Transverse colon (tissue), 4 donors: Measurements from ENCODE around the gene PLEKHA7. TPM values are rescaled to one million over a fixed set of nuclear protein-coding genes. Genes with fewer than 3 reads are reported as not detected.
"Not testable (repeated sequence)": the region's sequence is repeated elsewhere in the genome, so short reads cannot be mapped to it uniquely, and the experiment has no call there.

ENCODE experiments used
- DNase-seq: peaks from one replicate; pipeline ENCODE4 v3.0.0-alpha.2; 2019
- H3K27ac ChIP-seq, 4 donors: fragments of 200-600 bp; sonication (generic); 2 replicates each; pipeline ENCODE4 v1.5.1; 2016 to 2018; ENCODE audit warnings: inconsistent platforms in 4 of 4
- H3K27me3 ChIP-seq: fragments of 200-600 bp; sonication (generic); 2 replicates; pipeline ENCODE4 v1.5.1; 2017; ENCODE audit warnings: inconsistent platforms
- H3K36me3 ChIP-seq, 4 donors: fragments of 200-600 bp; sonication (generic); 2 replicates each; pipeline ENCODE4 v1.5.1; 2017 to 2019; ENCODE audit warnings: inconsistent platforms in 4 of 4
- H3K4me1 ChIP-seq, 4 donors: fragments of 200-600 bp; sonication (generic); 2 replicates each; pipeline ENCODE4 v1.5.1; 2017 to 2020; ENCODE audit warnings: inconsistent platforms in 4 of 4
- H3K4me3 ChIP-seq, 4 donors: fragments of 200-600 bp; sonication (generic); 1 replicate in 1 of 4; 2 replicates in 3 of 4; pipeline versions ENCODE4 v1.5.1 to v1.6.1; 2017 to 2019; ENCODE audit warnings: inconsistent platforms in 4 of 4
- H3K9me3 ChIP-seq, 2 donors: fragments of 200-600 bp; sonication (generic); 2 replicates each; pipeline ENCODE4 v1.5.1; 2017 to 2019; ENCODE audit warnings: inconsistent platforms in 2 of 2
- EP300 ChIP-seq: sonication (generic); formaldehyde crosslinking; IDR thresholded peaks from one replicate; pipeline ENCODE4 v1.6.1; 2017; ENCODE audit warnings: antibody characterized with exemption, low read depth
- POLR2A ChIP-seq: fragments of 450-650 bp; IDR thresholded peaks from one replicate; pipeline ENCODE4 v1.6.1; 2016; ENCODE audit warnings: antibody characterized with exemption, mild to moderate bottlenecking, moderate library complexity
- POLR2AphosphoS5 ChIP-seq, 3 donors: sonication (generic); formaldehyde crosslinking; IDR thresholded peaks; one replicate each; pipeline ENCODE4 v1.6.1; 2016; ENCODE audit warnings: antibody characterized with exemption in 3 of 3
- WGBS, 2 donors: methylation state at CpG; one replicate each; pipeline ENCODE4 v1.1.5; 2018; ENCODE audit warnings: low coverage in 1 of 2; 5-methylcytosine and 5-hydroxymethylcytosine counted together
- in situ Hi-C, 4 donors: fragments of 200-750 bp; cut with MboI; loops; one replicate each; pipeline versions ENCODE4 v1.15.0 to v1.15.1; 2017; ENCODE audit warnings: low sequenced_read_pairs in 3 of 4, low pct_ligation_motif_present in 1 of 4, low pct_unique_long_range_greater_than_20kb in 1 of 4
- intact Hi-C: fragments of 100-400 bp; cut with DNase I; formaldehyde crosslinking; loops from one replicate; pipeline ENCODE4 v1.15.1; 2023; ENCODE audit warnings: low total_unique reads
- total RNA-seq, 4 donors: library from RNA; depleted of rRNA; stranded (reverse); fragments of >200 nt; gene quantifications; one replicate each; pipeline ENCODE4 v1.1.0, GENCODE V29; 2016
- TF ChIP-seq, protein P1 (sequence below), 5 experiments: fragments of 200-600 bp in 3 of 5; fragments of 450-650 bp in 2 of 5; sonication (generic) in 3 of 5; IDR thresholded peaks; 1 replicate in 2 of 5; 2 replicates in 3 of 5; pipeline ENCODE4 v1.5.1; 2016 to 2017; ENCODE audit warnings: antibody characterized with exemption in 5 of 5, inconsistent platforms in 3 of 5, mild to moderate bottlenecking in 2 of 5, moderate library complexity in 1 of 5

PLEKHA7 gene
- total RNA-seq, 4 donors from 2014 or later, result 109 to 243 (median 114) TPM

DNA sequence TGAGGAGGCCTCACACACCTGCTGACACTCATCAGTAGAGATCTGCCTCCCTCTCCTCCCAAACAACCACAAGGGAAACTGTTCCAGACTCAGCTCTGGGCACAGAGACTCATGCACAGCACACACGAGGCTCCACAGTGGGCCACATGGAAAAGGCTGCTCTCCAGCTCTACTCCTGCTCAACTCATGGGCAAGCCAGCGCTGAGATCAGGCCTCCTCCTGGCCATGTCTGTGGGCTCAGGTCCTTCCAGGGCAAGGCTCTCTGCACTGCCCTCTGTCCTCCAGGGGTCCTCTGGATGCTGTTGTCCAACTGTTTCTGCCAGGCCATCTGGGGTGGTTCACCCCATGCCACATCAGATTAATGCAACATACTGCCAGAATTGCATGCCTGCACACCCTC is 46.0 kb downstream of the PLEKHA7 start:
- no peaks in the 10 kb centered on the region for H3K9me3 ChIP-seq
- no peaks in the 10 kb centered on the region for H3K27me3 ChIP-seq
- peaks cover 0 to 67% (median 32%) of the 10 kb centered on the region in 4 donors for H3K4me1 ChIP-seq
- peak overlapping the region; percentile 77 to 81 (median 80) for H3K27ac ChIP-seq
- intact Hi-C loops (no loop called here), in situ Hi-C loops (no loop called here)
- 67% methylated on average over 2 of the region's 2 CpGs; no CpG with 5 or more reads in 1 of the 2 donors for WGBS, 2 donors
- H3K4me3 ChIP-seq, result no peak overlapping the region
- no peak for TF ChIP-seq POLR2AphosphoS5 (IDR thresholded peaks at IDR 0.05)
- no peak for TF ChIP-seq POLR2A
- no peak for TF ChIP-seq EP300
- TF ChIP-seq, protein P1, sequence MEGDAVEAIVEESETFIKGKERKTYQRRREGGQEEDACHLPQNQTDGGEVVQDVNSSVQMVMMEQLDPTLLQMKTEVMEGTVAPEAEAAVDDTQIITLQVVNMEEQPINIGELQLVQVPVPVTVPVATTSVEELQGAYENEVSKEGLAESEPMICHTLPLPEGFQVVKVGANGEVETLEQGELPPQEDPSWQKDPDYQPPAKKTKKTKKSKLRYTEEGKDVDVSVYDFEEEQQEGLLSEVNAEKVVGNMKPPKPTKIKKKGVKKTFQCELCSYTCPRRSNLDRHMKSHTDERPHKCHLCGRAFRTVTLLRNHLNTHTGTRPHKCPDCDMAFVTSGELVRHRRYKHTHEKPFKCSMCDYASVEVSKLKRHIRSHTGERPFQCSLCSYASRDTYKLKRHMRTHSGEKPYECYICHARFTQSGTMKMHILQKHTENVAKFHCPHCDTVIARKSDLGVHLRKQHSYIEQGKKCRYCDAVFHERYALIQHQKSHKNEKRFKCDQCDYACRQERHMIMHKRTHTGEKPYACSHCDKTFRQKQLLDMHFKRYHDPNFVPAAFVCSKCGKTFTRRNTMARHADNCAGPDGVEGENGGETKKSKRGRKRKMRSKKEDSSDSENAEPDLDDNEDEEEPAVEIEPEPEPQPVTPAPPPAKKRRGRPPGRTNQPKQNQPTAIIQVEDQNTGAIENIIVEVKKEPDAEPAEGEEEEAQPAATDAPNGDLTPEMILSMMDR (IDR thresholded peaks at IDR 0.05), result no peak
- H3K36me3 ChIP-seq, result no peaks in the 10 kb centered on the region
- DNase-seq, result no peak

DNA sequence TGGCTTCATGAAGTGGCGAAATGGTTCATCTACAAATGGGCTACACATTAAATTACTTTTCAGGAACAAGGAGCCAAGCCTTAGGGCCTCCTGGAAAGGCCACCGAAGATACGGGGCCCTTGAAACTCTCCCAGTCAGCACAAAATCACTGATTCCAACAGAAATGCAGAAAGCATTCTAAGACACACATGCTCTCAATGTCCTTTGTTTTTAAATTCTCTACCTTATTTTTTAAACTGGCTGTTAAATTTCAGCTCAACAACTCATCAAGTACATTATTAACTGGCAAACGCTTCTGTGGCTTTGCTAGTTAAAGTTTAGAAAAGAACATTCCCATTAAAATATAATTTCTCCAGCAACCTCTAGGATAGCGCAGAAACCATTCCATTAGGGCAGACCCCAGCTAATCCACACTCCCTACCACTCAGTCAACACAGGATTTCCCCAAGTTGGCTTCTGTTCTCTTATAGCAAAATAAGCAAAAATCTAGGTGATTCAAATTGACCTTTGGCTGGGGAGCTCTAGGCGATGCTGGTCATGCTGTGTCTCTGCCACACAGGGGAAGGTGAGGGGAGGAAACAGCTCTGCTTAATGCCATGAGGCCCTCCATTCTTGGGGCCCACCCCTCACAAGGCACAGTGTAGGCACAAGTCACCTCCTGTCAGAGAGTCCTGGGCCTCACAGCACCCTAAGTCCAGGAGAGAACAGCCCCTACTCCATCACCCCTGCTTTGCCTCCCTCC is 47.1 kb downstream of the PLEKHA7 start:
- no peaks in the 10 kb centered on the region for H3K27me3 ChIP-seq
- in situ Hi-C loops (no loop called here), intact Hi-C loops (no loop called here)
- DNase-seq, result no peak
- peaks cover 0 to 63% (median 32%) of the 10 kb centered on the region in 4 donors for H3K4me1 ChIP-seq
- no peaks in the 10 kb centered on the region for H3K36me3 ChIP-seq
- TF ChIP-seq, protein P1 (IDR thresholded peaks at IDR 0.05), result no peak
- no peak for TF ChIP-seq POLR2A
- no peak for TF ChIP-seq EP300
- no peak for TF ChIP-seq POLR2AphosphoS5 (IDR thresholded peaks at IDR 0.05)
- no peak overlapping the region for H3K4me3 ChIP-seq
- H3K27ac ChIP-seq, result peak overlapping the region; percentile 77 to 81 (median 80)
- whole genome bisulfite sequencing, 2 donors, result 60 to 75% methylated on average over 2 to 6 of the region's 6 CpGs
- H3K9me3 ChIP-seq, result no peaks in the 10 kb centered on the region

DNA sequence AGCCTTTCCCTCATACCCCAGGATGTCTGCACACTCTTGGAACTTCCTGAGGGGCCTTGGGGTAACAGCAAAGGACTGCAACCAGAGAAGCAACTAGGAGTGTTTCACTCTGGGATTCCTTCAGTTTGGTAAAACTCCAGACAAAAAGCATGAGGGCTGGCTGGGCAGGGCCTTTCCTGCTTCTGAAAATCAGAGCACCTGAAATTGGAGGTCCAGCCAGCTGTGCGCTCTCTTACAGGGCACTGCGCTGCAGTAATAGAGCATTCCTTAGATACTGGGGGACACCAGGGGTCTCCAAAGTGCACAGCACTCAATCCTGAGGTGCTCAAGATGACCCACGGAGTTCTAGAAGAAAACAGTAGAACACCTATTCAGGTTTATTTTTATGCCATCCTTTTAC is 49.7 kb downstream of the PLEKHA7 start:
- intact Hi-C loops (no loop called here), in situ Hi-C loops (no loop called here)
- DNase-seq, result no peak
- Histone ChIP-seq H3K27me3 (no peaks in the 10 kb centered on the region), H3K36me3 (no peaks in the 10 kb centered on the region), H3K9me3 (no peaks in the 10 kb centered on the region), H3K4me3 (no peak overlapping the region), H3K4me1 (peaks cover 0 to 42% (median 22%) of the 10 kb centered on the region in 4 donors), H3K27ac (no peak overlapping the region)
- WGBS, 2 donors, result 88% methylated on average over 3 of the region's 3 CpGs; no CpG with 5 or more reads in 1 of the 2 donors
- TF ChIP-seq POLR2AphosphoS5 (IDR thresholded peaks at IDR 0.05) (no peak), POLR2A (no peak), EP300 (no peak)
- TF ChIP-seq, protein P1 (IDR thresholded peaks at IDR 0.05), result no peak

DNA sequence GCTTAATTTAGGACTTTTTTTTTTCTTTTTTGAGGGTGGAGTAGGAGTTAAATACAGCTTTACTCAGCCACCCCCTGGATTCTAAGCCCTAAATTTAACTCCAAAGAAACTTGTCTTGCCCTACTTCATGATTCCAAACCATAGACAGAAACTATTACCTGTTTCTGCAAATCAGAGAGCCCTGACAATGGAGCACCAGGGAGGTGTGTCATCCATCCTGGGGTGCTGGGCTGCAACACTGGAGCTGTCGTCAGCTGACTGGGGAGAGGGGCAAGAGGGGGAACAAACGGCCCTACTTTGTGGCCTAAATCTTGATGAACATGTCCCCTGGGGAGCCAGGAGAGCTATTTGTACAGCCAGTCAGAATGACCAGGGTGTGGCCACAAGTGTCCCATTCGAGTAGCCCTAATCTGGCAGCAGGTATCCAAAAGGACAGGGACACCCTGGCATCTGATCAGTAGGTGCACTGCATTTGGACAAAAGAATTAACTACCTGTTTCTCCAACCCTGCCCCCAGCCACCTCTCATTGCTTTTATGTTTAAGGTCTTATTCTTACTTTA is 50.8 kb downstream of the PLEKHA7 start:
- peaks cover 0 to 42% (median 18%) of the 10 kb centered on the region in 4 donors for H3K4me1 ChIP-seq
- no peak overlapping the region for H3K27ac ChIP-seq
- in situ Hi-C loops, result no loop called here

DNA sequence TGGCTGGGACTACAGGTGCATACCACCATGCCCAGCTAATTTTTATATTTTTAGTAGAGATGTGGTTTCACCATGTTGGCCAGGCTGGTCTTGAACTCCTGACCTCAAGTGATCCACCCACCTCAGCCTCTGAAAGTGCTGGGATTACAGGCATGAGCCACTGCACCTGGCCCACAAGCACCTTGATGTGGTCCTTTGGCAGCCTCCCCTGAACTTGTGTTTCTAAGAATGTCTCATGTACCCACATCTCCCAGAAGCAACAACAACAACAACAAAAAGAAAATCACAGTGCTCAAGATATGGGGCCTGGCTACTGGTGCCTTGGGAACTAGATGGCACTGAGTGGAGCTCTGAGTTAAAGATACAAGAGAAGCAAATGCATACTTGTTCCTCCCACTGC is 51.6 kb downstream of the PLEKHA7 start:
- H3K36me3 ChIP-seq, H3K27me3 ChIP-seq, H3K27ac ChIP-seq, H3K4me3 ChIP-seq, H3K9me3 ChIP-seq, intact Hi-C loops, in situ Hi-C loops, DNase-seq: not testable (repeated sequence)
- H3K4me1 ChIP-seq, result peaks cover 0 to 34% (median 12%) of the 10 kb centered on the region in 4 donors

More for the DNA sequence above, 50.8 kb downstream of the PLEKHA7 start:
- TF ChIP-seq EP300 (no peak), POLR2AphosphoS5 (IDR thresholded peaks at IDR 0.05) (no peak)
- 50 to 55% methylated on average over 1 to 3 of the region's 3 CpGs for WGBS, 2 donors
- no peaks in the 10 kb centered on the region for H3K27me3 ChIP-seq
- no peak overlapping the region for H3K4me3 ChIP-seq
- intact Hi-C loops, result no loop called here
- H3K9me3 ChIP-seq, result no peaks in the 10 kb centered on the region
- no peak for DNase-seq
- H3K36me3 ChIP-seq, result no peaks in the 10 kb centered on the region
